Smooth muscle cell (in vitro differentiated cells): ENCODE measurements around the gene DAZAP1. TPM values are rescaled to one million over a fixed set of nuclear protein-coding genes. Genes with fewer than 3 reads are reported as not detected.

Experiments used
- DNase-seq: peaks from one replicate; lab custom pipeline; 2025; ENCODE audit not compliant: unreplicated experiment; lab: John Stamatoyannopoulos, UW
- H2AFZ ChIP-seq: fragments of 200-600 bp; sonication (generic); 2 replicates; pipeline ENCODE4 v1.6.0; 2016; ENCODE audit warnings: antibody characterized with exemption, low read depth, mild to moderate bottlenecking
- H3F3A ChIP-seq: fragments of 200-600 bp; sonication (generic); 2 replicates; pipeline ENCODE4 v1.6.0; 2017; ENCODE audit warnings: antibody characterized with exemption, low read depth
- H3K27ac ChIP-seq: fragments of 200-600 bp; sonication (generic); 2 replicates; pipeline ENCODE4 v1.5.1; 2016; ENCODE audit warnings: low read depth, mild to moderate bottlenecking
- H3K27me3 ChIP-seq: fragments of 200-600 bp; sonication (generic); 2 replicates; pipeline ENCODE4 v1.6.1; 2016; ENCODE audit warnings: low read depth, mild to moderate bottlenecking
- H3K36me3 ChIP-seq: fragments of 200-600 bp; sonication (generic); 2 replicates; pipeline ENCODE4 v1.5.1; 2016; ENCODE audit warnings: low read depth
- H3K4me1 ChIP-seq: fragments of 200-600 bp; sonication (generic); 2 replicates; pipeline ENCODE4 v1.5.1; 2016; ENCODE audit warnings: low read depth
- H3K4me2 ChIP-seq: fragments of 200-600 bp; sonication (generic); 2 replicates; pipeline ENCODE4 v1.6.0; 2016; ENCODE audit warnings: mild to moderate bottlenecking
- H3K4me3 ChIP-seq: fragments of 200-600 bp; sonication (generic); 2 replicates; pipeline ENCODE4 v1.5.1; 2016; ENCODE audit warnings: mild to moderate bottlenecking
- H3K79me2 ChIP-seq: fragments of 200-600 bp; sonication (generic); 2 replicates; pipeline ENCODE4 v1.6.0; 2016; ENCODE audit warnings: low read depth, mild to moderate bottlenecking
- H3K9ac ChIP-seq: fragments of 200-600 bp; sonication (generic); 2 replicates; pipeline ENCODE4 v1.6.0; 2016; ENCODE audit warnings: low read depth
- H3K9me3 ChIP-seq: fragments of 200-600 bp; sonication (generic); replicated peaks from 2 replicates; pipeline ENCODE4 v1.5.1; 2016; ENCODE audit warnings: low read depth
- H4K20me1 ChIP-seq: fragments of 200-600 bp; sonication (generic); 2 replicates; pipeline ENCODE4 v1.6.0; 2016; ENCODE audit warnings: low read depth
- WGBS: methylation state at CpG from one replicate; pipeline ENCODE4 v1.1.7; 2016; ENCODE audit warnings: low lambda C conversion rate; 5-methylcytosine and 5-hydroxymethylcytosine counted together
- polyA plus RNA-seq: library from polyadenylated mRNA; unstranded; fragments of >200 nt; fragmentation: Nextera tagmentation; extraction: Ambion mirVana; gene quantifications from 2 replicates; pipeline ENCODE4 v1.2.1, GENCODE V29; 2016
- total RNA-seq: library from RNA; depleted of rRNA; stranded (reverse); fragments of >200 nt; gene quantifications from 2 replicates; pipeline ENCODE4 v1.2.3, GENCODE V29; 2014
- TF ChIP-seq, protein P1 (sequence below): fragments of 200-600 bp; sonication (generic); IDR thresholded peaks from 2 replicates; pipeline ENCODE4 v1.5.1; 2017; ENCODE audit warnings: borderline replicate concordance, mild to moderate bottlenecking, antibody characterized with exemption; ENCODE audit not compliant: insufficient read depth, poor library complexity, severe bottlenecking

DAZAP1 gene
- total and polyA plus RNA-seq, 2 experiments from 2014 or later, result 35.5 to 41.7 TPM

DNA sequence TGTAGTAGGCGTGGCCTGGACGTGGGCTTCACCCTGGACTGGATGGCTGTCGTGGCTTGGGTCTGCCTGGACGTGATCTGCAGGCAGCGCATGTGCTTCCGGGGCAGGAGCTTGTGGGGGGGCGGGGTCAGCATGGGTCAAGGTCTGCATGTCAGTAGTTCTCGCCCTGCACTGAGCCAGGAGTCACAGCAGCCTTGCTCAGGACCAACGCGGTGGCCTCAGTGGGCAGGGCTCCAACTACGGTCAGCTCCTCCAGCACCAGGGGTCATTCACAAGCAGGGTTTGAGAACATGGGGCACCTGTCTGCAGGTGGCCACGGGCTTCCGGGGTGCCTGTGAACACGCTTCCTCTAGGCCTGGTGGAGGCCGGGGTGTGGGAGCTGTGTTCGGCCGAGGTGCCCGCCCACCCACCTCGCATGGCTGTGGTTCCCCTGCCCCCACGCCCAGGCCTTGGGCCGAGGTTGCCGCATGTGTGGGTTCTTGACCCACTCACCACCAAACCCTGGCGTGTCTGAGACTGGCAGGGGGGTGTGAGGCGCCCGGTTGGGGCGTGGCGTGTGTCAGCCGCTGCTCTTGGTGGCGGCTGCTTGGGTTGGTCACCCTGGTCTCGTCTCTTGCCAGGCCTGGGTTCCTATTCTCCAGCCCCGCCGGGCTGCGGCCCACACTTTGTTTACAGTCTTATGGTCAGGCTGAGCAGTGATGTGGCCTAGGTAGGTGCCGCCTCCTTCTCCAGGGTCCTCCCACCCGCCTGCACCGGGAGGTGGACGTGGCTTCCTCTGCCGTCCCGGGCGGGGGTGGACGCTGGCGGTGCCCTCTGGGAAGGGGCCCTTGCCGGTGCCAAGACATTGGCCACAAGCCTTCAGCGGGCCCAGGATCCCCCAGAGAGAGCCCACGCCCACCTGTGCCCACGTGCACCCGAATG is 26.0 kb downstream of the DAZAP1 start:
- Histone ChIP-seq H3K4me3 (no peak overlapping the region), H3K9ac (no peak overlapping the region), H3K4me1 (no peaks in the 10 kb centered on the region), H3K9me3 (no peaks in the 10 kb centered on the region), H2AFZ (no peak overlapping the region), H3K79me2 (peaks cover 10% of the 10 kb centered on the region), H4K20me1 (peaks cover 46% of the 10 kb centered on the region), H3K36me3 (no peaks in the 10 kb centered on the region), H3K27me3 (no peaks in the 10 kb centered on the region), H3K4me2 (no peak overlapping the region), H3K27ac (no peak overlapping the region), H3F3A (peaks cover 10% of the 10 kb centered on the region)
- WGBS, result 96% methylated on average over 47 of the region's 47 CpGs
- TF ChIP-seq, protein P1, sequence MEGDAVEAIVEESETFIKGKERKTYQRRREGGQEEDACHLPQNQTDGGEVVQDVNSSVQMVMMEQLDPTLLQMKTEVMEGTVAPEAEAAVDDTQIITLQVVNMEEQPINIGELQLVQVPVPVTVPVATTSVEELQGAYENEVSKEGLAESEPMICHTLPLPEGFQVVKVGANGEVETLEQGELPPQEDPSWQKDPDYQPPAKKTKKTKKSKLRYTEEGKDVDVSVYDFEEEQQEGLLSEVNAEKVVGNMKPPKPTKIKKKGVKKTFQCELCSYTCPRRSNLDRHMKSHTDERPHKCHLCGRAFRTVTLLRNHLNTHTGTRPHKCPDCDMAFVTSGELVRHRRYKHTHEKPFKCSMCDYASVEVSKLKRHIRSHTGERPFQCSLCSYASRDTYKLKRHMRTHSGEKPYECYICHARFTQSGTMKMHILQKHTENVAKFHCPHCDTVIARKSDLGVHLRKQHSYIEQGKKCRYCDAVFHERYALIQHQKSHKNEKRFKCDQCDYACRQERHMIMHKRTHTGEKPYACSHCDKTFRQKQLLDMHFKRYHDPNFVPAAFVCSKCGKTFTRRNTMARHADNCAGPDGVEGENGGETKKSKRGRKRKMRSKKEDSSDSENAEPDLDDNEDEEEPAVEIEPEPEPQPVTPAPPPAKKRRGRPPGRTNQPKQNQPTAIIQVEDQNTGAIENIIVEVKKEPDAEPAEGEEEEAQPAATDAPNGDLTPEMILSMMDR, result no peak
- no peak for DNase-seq

DNA sequence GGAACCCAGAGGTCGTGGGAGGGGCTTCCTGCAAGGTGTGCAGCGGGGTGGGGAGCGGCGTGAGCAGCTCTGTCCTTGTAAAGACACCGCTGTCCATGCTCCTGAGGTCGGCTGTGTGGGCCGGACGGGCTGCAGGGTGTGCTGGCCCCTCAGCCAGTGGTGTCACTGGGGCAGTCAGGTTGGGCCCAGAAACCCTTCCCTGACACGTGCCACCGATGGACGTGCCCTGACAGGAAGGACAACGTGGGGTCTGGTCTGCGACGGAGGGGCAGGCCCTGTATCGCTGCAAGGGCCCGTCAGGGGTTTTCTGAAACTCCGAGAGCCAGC is 26.6 kb downstream of the DAZAP1 start:
- no peak overlapping the region for H3K4me2 ChIP-seq
- H3K36me3 ChIP-seq, result no peaks in the 10 kb centered on the region
- 97% methylated on average over 16 of the region's 17 CpGs for WGBS
- no peak overlapping the region for H3K27ac ChIP-seq
- peaks cover 50% of the 10 kb centered on the region for H4K20me1 ChIP-seq
- peaks cover 17% of the 10 kb centered on the region for H3K79me2 ChIP-seq
- H3F3A ChIP-seq, result peaks cover 10% of the 10 kb centered on the region
- H2AFZ ChIP-seq, result no peak overlapping the region
- TF ChIP-seq, protein P1, result no peak
- no peak for DNase-seq
- H3K4me1 ChIP-seq, result no peaks in the 10 kb centered on the region
- H3K9me3 ChIP-seq, result no peaks in the 10 kb centered on the region
- no peak overlapping the region for H3K9ac ChIP-seq
- H3K27me3 ChIP-seq, result no peaks in the 10 kb centered on the region
- H3K4me3 ChIP-seq, result no peak overlapping the region

DNA sequence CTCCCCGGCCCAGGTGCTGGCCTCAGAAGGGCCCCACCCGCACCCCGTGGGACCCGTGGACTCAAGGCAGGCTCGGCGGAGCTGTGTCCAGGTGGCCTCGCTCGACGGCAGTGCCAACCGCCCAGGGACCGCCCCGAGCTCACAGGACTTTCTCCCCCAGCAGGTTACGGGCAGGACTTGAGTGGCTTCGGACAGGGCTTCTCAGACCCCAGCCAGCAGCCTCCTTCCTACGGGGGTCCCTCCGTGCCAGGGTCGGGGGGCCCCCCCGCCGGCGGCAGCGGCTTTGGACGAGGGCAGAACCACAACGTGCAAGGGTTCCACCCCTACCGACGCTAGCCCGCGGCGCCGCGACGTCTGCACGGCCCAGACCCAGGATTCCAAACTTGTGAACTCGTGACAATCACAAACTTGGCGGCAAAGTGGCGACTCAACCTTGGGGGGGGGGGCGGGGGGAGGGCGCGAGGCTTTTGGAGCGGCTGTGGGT is 27.2 kb downstream of the DAZAP1 start:
- Histone ChIP-seq H3K27ac (no peak overlapping the region), H2AFZ (no peak overlapping the region), H3K4me1 (peaks cover 4% of the 10 kb centered on the region), H3K36me3 (no peaks in the 10 kb centered on the region), H3K4me2 (no peak overlapping the region), H4K20me1 (peaks cover 50% of the 10 kb centered on the region), H3K79me2 (peaks cover 23% of the 10 kb centered on the region), H3K9me3 (no peaks in the 10 kb centered on the region), H3K9ac (no peak overlapping the region), H3K4me3 (no peak overlapping the region), H3K27me3 (no peaks in the 10 kb centered on the region), H3F3A (peaks cover 10% of the 10 kb centered on the region)
- 92% methylated on average over 34 of the region's 39 CpGs for WGBS
- TF ChIP-seq, protein P1, result no peak
- DNase-seq, result no peak
